Lung (tissue), 12 donors: ENCODE results near the gene SRRM4. TPM values are rescaled to one million over a fixed set of nuclear protein-coding genes. Genes with fewer than 3 reads are reported as not detected.

Experiments used
- ATAC-seq: fragments of 200-7000 bp; cut with Tn5 transposase; one replicate; pipeline ENCODE4 v1.9.1; 2020; ENCODE audit warnings: moderate number of reproducible peaks; ENCODE audit not compliant: insufficient read depth, low FRiP score
- DNase-seq, 3 donors: peaks; one replicate each; pipeline ENCODE4 v3.0.0-alpha.2; 2013 to 2017
- H3K27ac ChIP-seq, 2 donors: one replicate each; pipeline ENCODE4 v1.5.1; 2013; ENCODE audit warnings: mild to moderate bottlenecking in 2 of 2, moderate library complexity in 2 of 2, control low read depth in 1 of 2, inconsistent platforms in 1 of 2, low read depth in 1 of 2, low read length in 1 of 2
- H3K27me3 ChIP-seq, 3 donors: one replicate each; pipeline ENCODE4 v1.5.1; 2013; ENCODE audit warnings: low read length in 2 of 3; ENCODE audit not compliant: control insufficient read depth in 3 of 3, insufficient read depth in 3 of 3
- H3K36me3 ChIP-seq, 4 donors: one replicate each; pipeline ENCODE4 v1.5.1; 2013; ENCODE audit warnings: low read length in 4 of 4, mild to moderate bottlenecking in 1 of 4, moderate library complexity in 1 of 4; ENCODE audit not compliant: control insufficient read depth in 4 of 4, insufficient read depth in 4 of 4
- H3K4me1 ChIP-seq, 5 donors: one replicate each; pipeline ENCODE4 v1.5.1; 2013; ENCODE audit warnings: low read length in 5 of 5, mild to moderate bottlenecking in 2 of 5, moderate library complexity in 1 of 5; ENCODE audit not compliant: control insufficient read depth in 5 of 5, insufficient read depth in 5 of 5
- H3K4me3 ChIP-seq: one replicate; pipeline ENCODE4 v1.5.1; 2013; ENCODE audit warnings: mild to moderate bottlenecking, control low read depth, moderate library complexity
- H3K9ac ChIP-seq, 2 donors: one replicate each; pipeline ENCODE4 v1.5.1; 2013; ENCODE audit warnings: low read length in 2 of 2, control low read depth in 1 of 2; ENCODE audit not compliant: insufficient read depth in 1 of 2
- H3K9me3 ChIP-seq, 4 donors: one replicate each; pipeline ENCODE4 v1.5.1; 2013; ENCODE audit warnings: low read length in 3 of 4, mild to moderate bottlenecking in 1 of 4, moderate library complexity in 1 of 4; ENCODE audit not compliant: control insufficient read depth in 4 of 4, insufficient read depth in 3 of 4
- WGBS, 2 donors: extraction: QIAGEN DNeasy Blood & Tissue Kit; methylation state at CpG; one replicate each; pipeline ENCODE4 v1.1.7; 2013; 5-methylcytosine and 5-hydroxymethylcytosine counted together
- polyA plus RNA-seq, 2 donors: library from polyadenylated mRNA; stranded (reverse); fragments of 200-250 nt; gene quantifications; one replicate each; pipeline ENCODE4 v1.2.1, GENCODE V29; 2013
- total RNA-seq, 2 donors: library from RNA; depleted of rRNA in 1 of 2; stranded (reverse); fragments of >200 nt in 1 of 2; gene quantifications; one replicate each; pipeline ENCODE4 v1.2.1, GENCODE V29; 2014 to 2021
- TF ChIP-seq, protein P1 (sequence below): IDR thresholded peaks from 2 replicates; pipeline ENCODE4 v1.5.1; 2012; ENCODE audit warnings: mild to moderate bottlenecking; ENCODE audit errors: control extremely low read depth, extremely low read depth
- donor health status: control.
- donor health status: control.
- donor health status: Bipolar disorder and iron deficiency.
- donor health status: healthy.
- donor health status: DM: yes; HTN: yes; CAD: no.

The SRRM4 gene
- total and polyA plus RNA-seq, 4 donors = 0.01 to 0.20 (median 0.03) TPM

DNA sequence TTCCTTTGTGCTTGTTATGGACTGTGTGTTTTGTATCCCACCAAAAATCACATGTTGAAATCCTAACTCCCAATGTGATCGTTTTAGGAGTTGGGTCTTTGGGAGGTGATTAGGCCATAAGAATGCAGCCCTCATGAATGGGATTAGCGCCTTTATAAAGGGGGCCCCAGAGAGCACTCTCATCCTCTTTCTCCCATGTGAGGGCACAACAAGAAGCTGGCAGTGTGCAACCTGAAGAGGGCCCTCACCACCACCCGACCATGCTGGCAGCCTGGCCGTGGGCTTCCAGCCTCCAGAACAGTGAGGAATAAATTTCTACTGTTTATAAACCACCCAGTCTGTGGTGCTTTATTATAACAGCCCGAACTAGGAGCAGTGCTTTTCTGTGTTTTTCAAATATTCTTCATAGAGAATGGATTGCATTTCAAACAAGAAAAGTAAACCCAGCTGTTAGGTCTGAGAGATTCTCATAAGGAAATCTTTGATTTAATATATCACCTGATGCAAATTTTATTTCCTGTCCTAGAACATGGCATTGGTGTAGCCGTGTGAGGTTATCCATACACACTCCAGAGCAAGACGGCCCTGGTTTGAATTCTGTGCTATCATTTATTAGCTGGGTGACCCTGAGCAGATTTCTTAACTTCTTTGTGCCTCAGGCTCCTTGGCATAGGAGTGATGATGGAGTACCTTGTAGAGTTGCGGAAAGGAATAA is 225.2 kb downstream of the SRRM4 start:
- peaks cover 3 to 51% (median 14%) of the 10 kb centered on the region in 5 donors for H3K4me1 ChIP-seq
- no peak overlapping the region for H3K9ac ChIP-seq
- no peaks in the 10 kb centered on the region for H3K36me3 ChIP-seq
- peak overlapping the region in 1 of 2 donors; percentile 51 for H3K27ac ChIP-seq
- ATAC-seq (no peak), DNase-seq (no peak)
- 60 to 76% methylated on average over 8 of the region's 8 CpGs for WGBS, 2 donors
- no peaks in the 10 kb centered on the region for H3K27me3 ChIP-seq
- no peak overlapping the region for H3K4me3 ChIP-seq
- no peaks in the 10 kb centered on the region for H3K9me3 ChIP-seq
- TF ChIP-seq, protein P1, sequence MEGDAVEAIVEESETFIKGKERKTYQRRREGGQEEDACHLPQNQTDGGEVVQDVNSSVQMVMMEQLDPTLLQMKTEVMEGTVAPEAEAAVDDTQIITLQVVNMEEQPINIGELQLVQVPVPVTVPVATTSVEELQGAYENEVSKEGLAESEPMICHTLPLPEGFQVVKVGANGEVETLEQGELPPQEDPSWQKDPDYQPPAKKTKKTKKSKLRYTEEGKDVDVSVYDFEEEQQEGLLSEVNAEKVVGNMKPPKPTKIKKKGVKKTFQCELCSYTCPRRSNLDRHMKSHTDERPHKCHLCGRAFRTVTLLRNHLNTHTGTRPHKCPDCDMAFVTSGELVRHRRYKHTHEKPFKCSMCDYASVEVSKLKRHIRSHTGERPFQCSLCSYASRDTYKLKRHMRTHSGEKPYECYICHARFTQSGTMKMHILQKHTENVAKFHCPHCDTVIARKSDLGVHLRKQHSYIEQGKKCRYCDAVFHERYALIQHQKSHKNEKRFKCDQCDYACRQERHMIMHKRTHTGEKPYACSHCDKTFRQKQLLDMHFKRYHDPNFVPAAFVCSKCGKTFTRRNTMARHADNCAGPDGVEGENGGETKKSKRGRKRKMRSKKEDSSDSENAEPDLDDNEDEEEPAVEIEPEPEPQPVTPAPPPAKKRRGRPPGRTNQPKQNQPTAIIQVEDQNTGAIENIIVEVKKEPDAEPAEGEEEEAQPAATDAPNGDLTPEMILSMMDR = no peak

- DNase-seq (no peak), ATAC-seq (peak; percentile 15)
- Histone ChIP-seq H3K4me1 (peaks cover 3 to 51% (median 11%) of the 10 kb centered on the region in 5 donors), H3K9me3 (no peaks in the 10 kb centered on the region), H3K27ac (peak overlapping the region in 1 of 2 donors; percentile 80), H3K27me3 (no peaks in the 10 kb centered on the region), H3K9ac (no peak overlapping the region), H3K36me3 (no peaks in the 10 kb centered on the region), H3K4me3 (no peak overlapping the region)
- TF ChIP-seq, protein P1 = no peak
- 90 to 94% methylated on average over 2 of the region's 2 CpGs for WGBS, 2 donors
These were observed 225.8 kb downstream of the SRRM4 start for GRCh38 chr12:119207063-119207560.

DNA sequence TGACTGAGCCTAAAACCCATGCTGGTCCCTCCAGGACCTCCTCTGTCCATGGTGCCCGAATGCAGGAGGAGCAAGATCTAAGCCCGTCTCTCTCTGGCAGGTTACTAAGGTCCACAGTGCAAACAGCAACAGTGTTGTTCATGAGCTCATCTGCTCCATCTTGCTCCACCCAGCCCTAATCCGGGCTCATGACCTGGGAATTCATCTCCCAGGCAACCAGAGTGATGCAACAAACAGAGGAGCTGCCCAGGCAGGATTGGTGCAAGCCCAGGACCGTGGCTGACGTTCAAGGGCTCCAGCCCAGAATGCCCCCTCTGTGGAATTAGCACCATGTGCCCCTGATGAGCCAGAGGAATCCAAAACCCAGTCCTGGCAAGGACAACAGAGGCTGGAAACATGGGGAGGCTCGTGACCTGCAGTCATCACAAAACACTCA is 227.3 kb downstream of the SRRM4 start:
- Histone ChIP-seq H3K4me3 (no peak overlapping the region), H3K36me3 (no peaks in the 10 kb centered on the region), H3K9me3 (no peaks in the 10 kb centered on the region), H3K27ac (peak overlapping the region in 1 of 2 donors; percentile 32), H3K27me3 (no peaks in the 10 kb centered on the region), H3K9ac (no peak overlapping the region), H3K4me1 (peaks cover 1 to 38% (median 11%) of the 10 kb centered on the region in 5 donors)
- ATAC-seq (peak; percentile 48), DNase-seq (peak; percentile 77 to 82 (median 81))
- TF ChIP-seq, protein P1 = no peak
- 36 to 53% methylated on average over 6 of the region's 6 CpGs for WGBS, 2 donors
